ENCODE data around the gene CENPQ. TPM values are rescaled to one million over a fixed set of nuclear protein-coding genes. Genes with fewer than 3 reads are reported as not detected.

CENPQ gene
- total RNA-seq, 1 experiment from 2014 or later: 11.0 TPM

DNA sequence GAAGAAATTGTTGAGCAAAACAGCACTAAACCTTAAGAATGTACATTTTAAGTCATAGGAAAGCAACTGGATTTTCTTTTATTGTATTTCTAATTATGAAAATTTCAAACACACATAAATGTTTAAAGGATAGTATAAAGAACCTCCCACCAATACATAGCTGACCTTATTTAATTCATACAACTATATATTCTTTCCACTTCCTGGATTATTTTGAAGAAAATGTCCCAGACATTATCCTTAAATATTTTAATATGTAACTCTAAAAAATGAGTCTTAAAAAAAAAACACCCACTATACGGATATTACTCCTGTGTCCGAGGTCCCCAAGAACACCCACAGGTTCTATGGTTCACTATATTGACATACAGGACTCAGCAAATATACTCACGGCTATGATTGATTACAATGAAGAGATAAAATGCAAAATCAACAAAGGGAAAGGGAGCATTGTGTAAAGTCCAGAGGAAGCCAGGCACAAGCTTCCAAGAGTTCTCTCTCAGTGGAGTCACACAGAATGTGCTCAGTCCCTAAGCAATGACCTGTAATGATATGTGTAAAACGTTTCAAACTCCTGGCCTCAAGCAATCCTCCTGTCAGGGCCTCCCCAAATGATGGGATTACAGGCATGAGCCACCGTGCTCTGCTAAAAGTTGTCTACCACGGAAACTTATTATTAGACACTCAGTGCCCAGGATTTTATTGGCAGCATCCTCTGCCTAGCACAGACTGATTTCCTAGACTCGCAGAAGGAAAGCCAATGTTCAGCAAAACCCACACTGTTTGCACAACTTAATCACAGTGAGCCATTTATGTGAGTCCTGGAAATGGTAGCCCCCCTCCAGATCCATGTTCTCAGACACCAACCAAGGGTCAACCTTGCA, 59.8 kb downstream of the CENPQ start:
- Histone ChIP-seq H3K36me3 (ENCODE audit: low read depth) (no peaks in the 10 kb centered on the region), H3K4me3 (no peak overlapping the region), H3K9me3 (ENCODE audit: insufficient read depth, low read depth) (no peaks in the 10 kb centered on the region), H3K27me3 (ENCODE audit: insufficient read depth, low read depth) (no peaks in the 10 kb centered on the region), H3K27ac (no peak overlapping the region), H3K4me1 (replicated peaks; ENCODE audit: insufficient read depth) (no peaks in the 10 kb centered on the region), H4K20me1 (ENCODE audit: insufficient read depth) (no peaks in the 10 kb centered on the region), H3F3A (ENCODE audit: insufficient read depth, low read depth) (no peaks in the 10 kb centered on the region), H3K79me2 (ENCODE audit: low read depth) (no peaks in the 10 kb centered on the region), H2AFZ (peak overlapping the region; percentile 60), H3K9me2 (ENCODE audit: insufficient read depth) (no peaks in the 10 kb centered on the region), H3K4me2 (no peak overlapping the region)
- no peak for DNase-seq
- BruUV-seq (replicated peaks): no TSS peak
- TF ChIP-seq, protein P1, sequence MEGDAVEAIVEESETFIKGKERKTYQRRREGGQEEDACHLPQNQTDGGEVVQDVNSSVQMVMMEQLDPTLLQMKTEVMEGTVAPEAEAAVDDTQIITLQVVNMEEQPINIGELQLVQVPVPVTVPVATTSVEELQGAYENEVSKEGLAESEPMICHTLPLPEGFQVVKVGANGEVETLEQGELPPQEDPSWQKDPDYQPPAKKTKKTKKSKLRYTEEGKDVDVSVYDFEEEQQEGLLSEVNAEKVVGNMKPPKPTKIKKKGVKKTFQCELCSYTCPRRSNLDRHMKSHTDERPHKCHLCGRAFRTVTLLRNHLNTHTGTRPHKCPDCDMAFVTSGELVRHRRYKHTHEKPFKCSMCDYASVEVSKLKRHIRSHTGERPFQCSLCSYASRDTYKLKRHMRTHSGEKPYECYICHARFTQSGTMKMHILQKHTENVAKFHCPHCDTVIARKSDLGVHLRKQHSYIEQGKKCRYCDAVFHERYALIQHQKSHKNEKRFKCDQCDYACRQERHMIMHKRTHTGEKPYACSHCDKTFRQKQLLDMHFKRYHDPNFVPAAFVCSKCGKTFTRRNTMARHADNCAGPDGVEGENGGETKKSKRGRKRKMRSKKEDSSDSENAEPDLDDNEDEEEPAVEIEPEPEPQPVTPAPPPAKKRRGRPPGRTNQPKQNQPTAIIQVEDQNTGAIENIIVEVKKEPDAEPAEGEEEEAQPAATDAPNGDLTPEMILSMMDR (conservative IDR thresholded peaks at IDR 0.05): no peak
- TF ChIP-seq EZH2 (IDR thresholded peaks at IDR 0.05; ENCODE audit: low read depth): no peak
- ChIA-PET POLR2A (ENCODE audit: unreplicated experiment) (no interaction called here), CTCF (no interaction called here)
- intact Hi-C loops (cut with micrococcal nuclease; ENCODE audit: unreplicated experiment): no loop called here

DNA sequence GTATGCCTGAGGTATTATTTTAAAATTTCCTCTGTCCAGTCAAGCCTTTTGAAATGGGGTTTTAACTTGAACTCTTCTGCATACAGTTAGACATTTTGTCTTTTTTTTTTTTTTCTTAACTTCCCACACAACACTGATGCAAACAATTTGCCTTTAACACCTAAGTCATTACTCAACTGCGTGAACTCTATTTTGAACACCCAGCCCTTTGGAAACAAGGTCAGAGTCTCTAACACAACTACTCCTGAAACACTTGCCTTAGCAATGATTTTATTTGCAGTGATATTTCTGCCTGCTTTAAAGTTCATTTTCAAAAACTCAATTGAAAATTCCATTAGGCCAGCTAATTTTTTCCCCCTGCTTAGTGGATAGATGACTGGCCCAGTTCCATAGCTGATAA, 60.7 kb downstream of the CENPQ start:
- no peak overlapping the region for H3K4me2 ChIP-seq
- no peaks in the 10 kb centered on the region for H3K4me1 ChIP-seq (replicated peaks; ENCODE audit: insufficient read depth)
- no peak overlapping the region for H3K27ac ChIP-seq
- ChIA-PET POLR2A (ENCODE audit: unreplicated experiment) (no interaction called here), CTCF (no interaction called here)
- H4K20me1 ChIP-seq (ENCODE audit: insufficient read depth): no peaks in the 10 kb centered on the region
- no peak overlapping the region for H2AFZ ChIP-seq
- TF ChIP-seq EZH2 (IDR thresholded peaks at IDR 0.05; ENCODE audit: low read depth): no peak
- TF ChIP-seq, protein P1 (conservative IDR thresholded peaks at IDR 0.05): no peak
- no peak overlapping the region for H3K4me3 ChIP-seq
- H3K79me2 ChIP-seq (ENCODE audit: low read depth): no peaks in the 10 kb centered on the region
- no TSS peak for BruUV-seq (replicated peaks)
- DNase-seq: no peak
- H3K27me3 ChIP-seq (ENCODE audit: insufficient read depth, low read depth): no peaks in the 10 kb centered on the region
- no peaks in the 10 kb centered on the region for H3K9me3 ChIP-seq (ENCODE audit: insufficient read depth, low read depth)
- intact Hi-C loops (cut with micrococcal nuclease; ENCODE audit: unreplicated experiment): no loop called here
- no peaks in the 10 kb centered on the region for H3K36me3 ChIP-seq (ENCODE audit: low read depth)
- H3K9me2 ChIP-seq (ENCODE audit: insufficient read depth): no peaks in the 10 kb centered on the region
- H3F3A ChIP-seq (ENCODE audit: insufficient read depth, low read depth): no peaks in the 10 kb centered on the region

DNA sequence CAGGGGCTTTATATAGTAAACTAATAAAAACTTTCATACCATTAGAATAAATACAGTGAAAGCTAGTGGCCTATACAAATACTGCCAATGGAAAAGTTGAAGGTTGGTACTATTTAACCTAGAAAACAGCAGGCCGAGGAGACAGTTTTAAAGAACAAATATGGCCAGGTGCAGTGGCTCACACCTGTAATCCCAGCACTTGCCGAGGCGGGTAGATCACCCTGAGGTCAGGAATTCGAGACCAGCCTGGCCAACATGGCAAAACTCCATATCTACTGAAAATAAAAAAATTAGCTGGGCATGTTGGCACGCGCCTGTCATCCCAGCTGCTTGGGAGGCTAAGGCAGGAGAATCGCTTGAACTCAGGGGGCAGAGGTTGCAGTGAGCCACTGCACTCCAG, 61.4 kb downstream of the CENPQ start:
- Histone ChIP-seq H4K20me1 (ENCODE audit: insufficient read depth) (no peaks in the 10 kb centered on the region), H3K4me2 (no peak overlapping the region), H3K9me2 (ENCODE audit: insufficient read depth) (no peaks in the 10 kb centered on the region), H3K9me3 (ENCODE audit: insufficient read depth, low read depth) (no peaks in the 10 kb centered on the region), H2AFZ (no peak overlapping the region), H3K79me2 (ENCODE audit: low read depth) (no peaks in the 10 kb centered on the region), H3F3A (ENCODE audit: insufficient read depth, low read depth) (no peaks in the 10 kb centered on the region), H3K27ac (no peak overlapping the region), H3K4me1 (replicated peaks; ENCODE audit: insufficient read depth) (no peaks in the 10 kb centered on the region), H3K36me3 (ENCODE audit: low read depth) (no peaks in the 10 kb centered on the region), H3K27me3 (ENCODE audit: insufficient read depth, low read depth) (no peaks in the 10 kb centered on the region), H3K4me3 (no peak overlapping the region)
- CTCF ChIA-PET: no interaction called here
- POLR2A ChIA-PET (ENCODE audit: unreplicated experiment): no interaction called here
- no peak for TF ChIP-seq EZH2 (IDR thresholded peaks at IDR 0.05; ENCODE audit: low read depth)
- TF ChIP-seq, protein P1 (conservative IDR thresholded peaks at IDR 0.05): no peak
- intact Hi-C loops (cut with micrococcal nuclease; ENCODE audit: unreplicated experiment): no loop called here
- no TSS peak for BruUV-seq (replicated peaks)
- no peak for DNase-seq

Measured in PC-9 (cell line).